Coronary artery (tissue), 2 donors: ENCODE measurements around the gene SSBP3.
"Not testable (repeated sequence)": the region's sequence is repeated elsewhere in the genome, so short reads cannot be mapped to it uniquely, and the experiment has no call there.

Experiments used
- DNase-seq: peaks from one replicate; pipeline ENCODE4 v3.0.0-alpha.2; 2017; ENCODE audit warnings: low spot score
- H3K27ac ChIP-seq, 2 donors: fragments of 200-600 bp; sonication (generic); one replicate each; pipeline ENCODE4 v1.5.1; 2016 to 2019
- H3K4me3 ChIP-seq: fragments of 200-600 bp; sonication (generic); 2 replicates; pipeline ENCODE4 v1.5.1; 2016; ENCODE audit warnings: mild to moderate bottlenecking, moderate library complexity
- TF ChIP-seq, protein P1 (sequence below): fragments of 200-600 bp; sonication (generic); IDR thresholded peaks from one replicate; pipeline ENCODE4 v1.5.1; 2019; ENCODE audit warnings: antibody characterized with exemption

Gene SSBP3

DNA sequence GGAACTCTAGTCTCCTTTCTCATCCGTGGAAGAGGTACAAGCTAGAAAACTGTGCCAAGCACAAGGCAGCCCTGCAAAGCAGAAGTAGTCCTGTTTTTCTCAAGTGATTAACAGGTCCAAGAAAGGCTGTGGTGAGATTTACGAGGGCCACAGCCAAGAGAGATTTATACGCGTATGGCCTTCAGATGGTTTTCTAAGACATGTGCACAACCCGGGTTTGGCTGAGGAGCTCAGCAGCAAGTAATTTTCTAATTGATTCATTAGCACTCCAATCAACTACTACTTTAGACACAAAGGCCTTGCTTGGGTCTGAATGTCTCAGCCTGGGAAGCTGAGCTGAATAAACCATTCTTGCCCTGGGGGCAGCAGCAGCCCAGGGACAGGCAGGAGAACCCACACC lies 55.8 kb downstream of the SSBP3 start:
- H3K4me3 ChIP-seq, result no peak overlapping the region
- DNase-seq, result no peak
- H3K27ac ChIP-seq, result no peak overlapping the region
- TF ChIP-seq, protein P1, sequence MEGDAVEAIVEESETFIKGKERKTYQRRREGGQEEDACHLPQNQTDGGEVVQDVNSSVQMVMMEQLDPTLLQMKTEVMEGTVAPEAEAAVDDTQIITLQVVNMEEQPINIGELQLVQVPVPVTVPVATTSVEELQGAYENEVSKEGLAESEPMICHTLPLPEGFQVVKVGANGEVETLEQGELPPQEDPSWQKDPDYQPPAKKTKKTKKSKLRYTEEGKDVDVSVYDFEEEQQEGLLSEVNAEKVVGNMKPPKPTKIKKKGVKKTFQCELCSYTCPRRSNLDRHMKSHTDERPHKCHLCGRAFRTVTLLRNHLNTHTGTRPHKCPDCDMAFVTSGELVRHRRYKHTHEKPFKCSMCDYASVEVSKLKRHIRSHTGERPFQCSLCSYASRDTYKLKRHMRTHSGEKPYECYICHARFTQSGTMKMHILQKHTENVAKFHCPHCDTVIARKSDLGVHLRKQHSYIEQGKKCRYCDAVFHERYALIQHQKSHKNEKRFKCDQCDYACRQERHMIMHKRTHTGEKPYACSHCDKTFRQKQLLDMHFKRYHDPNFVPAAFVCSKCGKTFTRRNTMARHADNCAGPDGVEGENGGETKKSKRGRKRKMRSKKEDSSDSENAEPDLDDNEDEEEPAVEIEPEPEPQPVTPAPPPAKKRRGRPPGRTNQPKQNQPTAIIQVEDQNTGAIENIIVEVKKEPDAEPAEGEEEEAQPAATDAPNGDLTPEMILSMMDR, result no peak

DNA sequence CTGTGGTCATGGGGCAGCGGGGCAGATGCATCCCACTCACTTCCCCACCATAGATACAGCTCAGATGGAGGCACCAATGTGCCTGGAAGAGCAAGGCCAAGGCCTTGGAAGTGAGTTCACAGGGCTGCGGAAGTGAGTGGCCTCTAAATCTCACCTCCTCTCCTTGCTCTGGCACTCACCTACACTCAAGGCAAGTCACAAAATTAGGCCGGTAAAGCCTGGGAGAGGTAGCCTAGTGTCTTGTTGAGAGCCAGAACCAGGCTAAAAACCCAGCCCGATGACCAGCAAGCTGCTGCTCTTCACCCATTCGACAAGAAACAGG lies 57.5 kb downstream of the SSBP3 start:
- H3K27ac ChIP-seq, result no peak overlapping the region
- H3K4me3 ChIP-seq, result no peak overlapping the region
- TF ChIP-seq, protein P1, result no peak
- no peak for DNase-seq

DNA sequence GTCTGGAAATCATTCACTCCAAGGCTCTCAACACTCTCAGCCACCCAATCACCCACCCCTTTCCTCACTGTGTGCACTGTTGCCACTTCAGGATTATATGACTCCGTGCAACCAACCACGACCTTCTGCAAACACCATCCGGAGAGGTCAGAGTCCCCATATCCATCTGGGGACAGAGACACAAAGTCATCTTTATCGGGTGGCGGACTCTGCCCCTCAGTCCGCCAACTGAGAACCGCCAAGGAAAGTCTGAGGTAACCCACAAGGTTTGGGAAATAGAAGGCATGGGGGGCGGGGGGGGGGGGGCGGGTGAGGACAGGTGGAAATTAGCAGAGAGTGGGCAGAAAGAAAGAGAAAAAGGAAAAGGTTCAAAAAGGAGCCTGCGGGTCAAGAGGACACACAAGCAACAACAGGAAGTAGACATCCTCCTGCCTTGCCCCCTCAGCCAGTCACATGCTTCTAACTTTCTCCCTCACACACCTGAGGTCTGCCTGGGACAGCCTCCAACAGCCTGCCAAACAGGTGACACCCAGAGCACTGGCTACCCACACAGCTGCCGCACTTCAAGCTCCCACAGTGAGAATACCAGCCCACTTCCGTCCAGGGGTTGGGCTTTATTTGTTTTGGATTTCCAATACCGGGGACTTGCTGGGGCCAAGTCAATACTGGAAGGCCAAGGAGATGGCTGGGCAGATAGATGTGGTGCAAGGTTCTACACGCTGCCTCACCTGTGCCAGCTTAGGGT lies 58.1 kb downstream of the SSBP3 start:
- TF ChIP-seq, protein P1, result no peak
- no peak for DNase-seq
- no peak overlapping the region for H3K27ac ChIP-seq
- H3K4me3 ChIP-seq, result no peak overlapping the region

DNA sequence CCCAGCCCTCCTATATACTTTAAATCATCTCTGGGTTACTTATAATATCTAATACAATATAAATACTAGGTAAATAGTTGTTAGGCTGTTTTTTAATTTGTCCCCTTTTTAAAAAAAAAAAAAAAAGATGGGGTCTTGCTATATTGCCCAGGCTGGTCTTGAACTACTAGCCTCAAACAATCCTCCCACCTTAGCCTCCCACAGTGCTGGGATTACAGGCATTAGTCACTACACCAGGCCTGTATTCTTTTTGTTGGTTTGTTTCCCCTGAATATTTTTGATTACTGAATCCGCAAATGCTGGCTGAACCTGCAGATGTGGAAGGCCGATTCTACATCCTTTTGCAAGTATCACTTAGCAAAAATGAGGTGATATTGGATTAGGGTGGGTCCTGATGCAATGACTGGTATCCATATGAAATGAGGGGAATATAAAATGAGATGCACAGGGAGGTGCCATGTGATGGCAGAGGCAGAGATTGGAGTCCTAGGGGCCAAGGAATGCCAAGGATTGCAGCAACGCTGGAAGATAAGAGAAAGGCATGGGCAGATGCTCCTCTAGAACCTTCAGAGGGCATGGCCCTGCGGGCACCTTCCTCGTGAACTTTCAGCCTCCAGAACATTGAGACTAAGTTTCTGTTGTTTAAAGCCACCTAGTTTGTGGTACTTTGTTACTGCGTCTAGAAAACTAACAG lies 58.8 kb downstream of the SSBP3 start:
- H3K27ac ChIP-seq, result no peak overlapping the region
- H3K4me3 ChIP-seq, result no peak overlapping the region
- TF ChIP-seq, protein P1, result no peak
- DNase-seq, result no peak

DNA sequence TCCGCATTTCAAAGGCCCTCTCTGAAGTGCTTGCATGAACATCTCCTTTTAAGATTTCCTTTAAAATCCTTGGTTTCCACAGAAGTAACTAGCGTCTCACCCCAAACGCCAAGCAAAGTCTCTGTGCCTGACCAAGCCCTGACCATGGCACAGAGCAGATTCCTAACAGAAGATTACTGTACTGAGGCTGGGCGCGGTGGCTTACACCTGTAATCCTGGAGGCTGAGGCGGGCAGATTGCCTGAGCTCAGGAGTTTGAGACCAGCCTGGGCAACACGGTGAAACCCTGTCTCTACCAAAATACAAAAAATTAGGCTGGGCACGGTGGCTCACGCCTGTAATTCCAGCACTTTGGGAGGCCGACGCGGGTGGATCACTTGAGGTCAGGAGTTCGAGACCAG lies 60.6 kb downstream of the SSBP3 start:
- DNase-seq, H3K27ac ChIP-seq, H3K4me3 ChIP-seq: not testable (repeated sequence)

DNA sequence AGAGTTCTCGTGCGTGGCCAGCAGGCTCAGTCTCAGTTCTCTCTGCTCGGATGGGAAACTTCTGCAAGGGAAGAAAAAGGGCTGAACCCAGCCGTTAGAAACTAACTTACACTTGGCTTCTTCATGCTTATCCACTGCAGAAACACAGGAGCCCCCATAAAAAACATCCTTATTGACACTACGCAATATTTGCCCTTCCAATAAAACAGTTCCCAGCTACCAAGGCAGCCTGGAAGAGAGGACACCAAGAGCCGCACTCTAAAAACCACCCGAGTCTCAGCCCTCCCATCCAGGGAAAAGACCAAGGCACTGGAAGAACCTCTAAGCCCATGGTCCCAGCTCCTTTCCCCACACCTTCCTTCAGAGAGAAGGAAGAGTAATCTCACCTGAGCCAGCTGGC lies 61.1 kb downstream of the SSBP3 start:
- Histone ChIP-seq H3K27ac (no peak overlapping the region), H3K4me3 (no peak overlapping the region)
- DNase-seq, result no peak
- TF ChIP-seq, protein P1, result no peak

DNA sequence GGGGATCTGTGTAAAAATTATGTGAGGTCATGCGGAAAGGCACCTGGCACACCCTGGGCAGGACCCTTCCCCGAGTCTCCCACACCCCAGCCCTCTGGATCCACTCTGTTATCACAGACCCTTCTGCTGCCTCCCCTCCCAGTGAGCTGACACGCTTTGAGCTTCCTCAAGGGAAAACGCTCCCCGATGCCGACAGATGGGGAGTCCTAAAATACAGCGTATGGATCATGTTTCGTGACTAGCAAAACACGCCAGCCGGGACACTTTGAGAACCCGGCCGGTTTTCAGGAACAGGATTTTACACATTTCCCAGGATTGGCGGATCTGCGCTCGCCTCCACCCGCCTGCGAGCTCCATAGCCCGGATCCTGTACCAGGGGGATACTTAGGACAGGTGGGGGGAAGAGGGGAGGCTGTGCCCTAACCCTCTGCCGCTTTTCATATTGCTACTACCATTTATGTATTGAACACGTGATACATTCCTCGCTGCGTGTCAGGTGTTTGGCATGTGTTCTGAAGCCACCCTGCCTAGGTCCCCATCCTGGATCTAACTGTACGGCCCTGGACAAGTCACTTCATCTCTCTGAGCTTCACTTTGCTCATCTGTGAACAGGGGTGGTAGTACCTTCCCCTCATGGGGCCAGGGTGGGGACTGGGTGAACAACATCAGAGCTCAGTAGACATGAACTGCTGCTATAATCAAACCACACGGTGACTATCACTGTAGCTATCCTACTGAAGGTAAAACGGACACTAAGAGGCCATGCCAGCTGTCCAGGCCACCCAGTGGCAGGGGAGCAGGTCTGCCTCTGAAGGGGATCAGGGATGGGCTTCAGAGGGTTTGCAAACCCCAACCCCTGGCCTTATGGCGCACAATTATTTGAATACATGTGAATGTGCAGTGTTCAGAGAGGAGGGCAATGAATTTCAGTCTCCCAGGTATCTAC lies 63.2 kb downstream of the SSBP3 start:
- no peak for DNase-seq
- TF ChIP-seq, protein P1, result no peak
- Histone ChIP-seq H3K4me3 (no peak overlapping the region), H3K27ac (no peak overlapping the region)
